ENCODE results near the gene PGLYRP1. TPM values are rescaled to one million over a fixed set of nuclear protein-coding genes. Genes with fewer than 3 reads are reported as not detected.

Gene PGLYRP1
- total RNA-seq, 1 experiment from 2014 or later = not detected

DNA sequence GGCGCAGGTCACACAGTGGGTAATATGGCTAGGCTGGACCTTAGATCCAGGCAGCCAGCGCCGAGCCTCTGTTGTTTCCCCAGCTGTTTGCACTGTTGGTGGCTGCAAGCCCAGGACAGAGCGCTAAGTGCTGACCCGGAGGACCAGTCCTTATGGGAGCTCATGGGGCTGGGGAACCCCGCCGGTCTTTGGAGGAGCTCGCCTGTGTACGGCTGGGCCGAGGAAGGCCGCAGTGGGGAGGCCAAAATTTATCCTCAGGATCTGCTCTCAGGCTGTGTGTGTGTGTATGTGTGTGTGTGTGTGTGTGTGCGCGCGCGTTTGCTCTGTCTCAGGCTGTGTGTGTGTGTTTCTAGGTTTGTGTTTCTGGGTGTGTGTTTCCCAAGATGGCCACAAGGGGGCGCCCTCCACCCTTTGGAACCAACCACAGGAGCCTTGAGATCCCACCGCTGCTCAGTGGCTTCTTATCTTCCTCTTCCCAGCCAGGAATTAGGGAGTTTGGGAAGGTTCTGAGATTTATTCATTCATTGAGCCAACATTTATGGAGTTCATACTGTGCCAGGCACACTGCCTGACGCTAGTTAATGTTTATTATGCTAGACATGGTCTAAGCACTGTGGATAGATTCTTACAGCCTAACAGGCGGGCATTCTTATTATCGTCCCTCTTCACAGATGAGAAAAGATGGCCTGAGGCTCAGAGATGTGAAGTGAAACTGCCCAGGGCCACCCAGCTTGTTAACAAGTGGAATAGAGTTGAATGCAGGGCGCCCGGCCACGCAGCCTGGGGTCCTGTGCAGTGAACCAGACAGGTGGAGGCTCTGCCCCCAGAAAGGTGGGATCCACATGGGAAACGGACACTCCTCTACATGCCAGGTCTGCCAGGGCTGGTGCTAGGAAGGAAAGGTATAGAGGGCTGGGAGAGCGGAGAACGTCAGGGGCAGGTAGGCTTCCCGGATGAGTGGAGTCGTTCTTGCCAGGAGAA, 13.0 kb downstream of the PGLYRP1 start:
- ChIA-PET POLR2A (no interaction called here), CTCF (interaction anchor here (0.6 to 1.6 kb wide), 22 partner anchors 12 to 211 kb away, joined by 3 to 15 read pairs (median 3); partner anchors contain the start of genes CCDC61 and MYPOP)
- H3K27me3 Mint-ChIP-seq (ENCODE audit: low read depth) = peaks cover 14% of the 10 kb centered on the region
- no peak overlapping the region for H3K4me3 Mint-ChIP-seq
- DNase-seq (ENCODE audit: low spot score) = peak; percentile 89
- H3K4me1 Mint-ChIP-seq = peaks cover 5% of the 10 kb centered on the region
- ATAC-seq = peak; percentile 90
- peaks cover 21% of the 10 kb centered on the region for H3K36me3 Mint-ChIP-seq
- no peaks in the 10 kb centered on the region for H3K9me3 Mint-ChIP-seq
- TF ChIP-seq, protein P1, sequence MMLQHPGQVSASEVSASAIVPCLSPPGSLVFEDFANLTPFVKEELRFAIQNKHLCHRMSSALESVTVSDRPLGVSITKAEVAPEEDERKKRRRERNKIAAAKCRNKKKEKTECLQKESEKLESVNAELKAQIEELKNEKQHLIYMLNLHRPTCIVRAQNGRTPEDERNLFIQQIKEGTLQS (CRISPR knock-in tag; conservative IDR thresholded peaks at IDR 0.05) = no peak
- no peak for TF ChIP-seq PRRX2 (CRISPR knock-in tag; IDR thresholded peaks at IDR 0.05)
- no peak for TF ChIP-seq GABPB1 (CRISPR knock-in tag; IDR thresholded peaks at IDR 0.05)
- TF ChIP-seq TP53 (CRISPR knock-in tag; IDR thresholded peaks at IDR 0.05) = no peak
- TF ChIP-seq, protein P2, sequence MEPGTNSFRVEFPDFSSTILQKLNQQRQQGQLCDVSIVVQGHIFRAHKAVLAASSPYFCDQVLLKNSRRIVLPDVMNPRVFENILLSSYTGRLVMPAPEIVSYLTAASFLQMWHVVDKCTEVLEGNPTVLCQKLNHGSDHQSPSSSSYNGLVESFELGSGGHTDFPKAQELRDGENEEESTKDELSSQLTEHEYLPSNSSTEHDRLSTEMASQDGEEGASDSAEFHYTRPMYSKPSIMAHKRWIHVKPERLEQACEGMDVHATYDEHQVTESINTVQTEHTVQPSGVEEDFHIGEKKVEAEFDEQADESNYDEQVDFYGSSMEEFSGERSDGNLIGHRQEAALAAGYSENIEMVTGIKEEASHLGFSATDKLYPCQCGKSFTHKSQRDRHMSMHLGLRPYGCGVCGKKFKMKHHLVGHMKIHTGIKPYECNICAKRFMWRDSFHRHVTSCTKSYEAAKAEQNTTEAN (CRISPR knock-in tag; IDR thresholded peaks at IDR 0.05) = 0 out of 2 replicates have a peak, but pooled peaks have one; percentile 25
- 0 out of 2 replicates have a peak, but pooled peaks have one; percentile 34 for TF ChIP-seq FOXK1 (CRISPR knock-in tag; IDR thresholded peaks at IDR 0.05)
- no peak for TF ChIP-seq ELF4 (CRISPR knock-in tag; IDR thresholded peaks at IDR 0.05; ENCODE audit: low read depth)
- TF ChIP-seq KAT7 (CRISPR knock-in tag; IDR thresholded peaks at IDR 0.05; ENCODE audit: borderline replicate concordance) = no peak
- TF ChIP-seq, protein P3, sequence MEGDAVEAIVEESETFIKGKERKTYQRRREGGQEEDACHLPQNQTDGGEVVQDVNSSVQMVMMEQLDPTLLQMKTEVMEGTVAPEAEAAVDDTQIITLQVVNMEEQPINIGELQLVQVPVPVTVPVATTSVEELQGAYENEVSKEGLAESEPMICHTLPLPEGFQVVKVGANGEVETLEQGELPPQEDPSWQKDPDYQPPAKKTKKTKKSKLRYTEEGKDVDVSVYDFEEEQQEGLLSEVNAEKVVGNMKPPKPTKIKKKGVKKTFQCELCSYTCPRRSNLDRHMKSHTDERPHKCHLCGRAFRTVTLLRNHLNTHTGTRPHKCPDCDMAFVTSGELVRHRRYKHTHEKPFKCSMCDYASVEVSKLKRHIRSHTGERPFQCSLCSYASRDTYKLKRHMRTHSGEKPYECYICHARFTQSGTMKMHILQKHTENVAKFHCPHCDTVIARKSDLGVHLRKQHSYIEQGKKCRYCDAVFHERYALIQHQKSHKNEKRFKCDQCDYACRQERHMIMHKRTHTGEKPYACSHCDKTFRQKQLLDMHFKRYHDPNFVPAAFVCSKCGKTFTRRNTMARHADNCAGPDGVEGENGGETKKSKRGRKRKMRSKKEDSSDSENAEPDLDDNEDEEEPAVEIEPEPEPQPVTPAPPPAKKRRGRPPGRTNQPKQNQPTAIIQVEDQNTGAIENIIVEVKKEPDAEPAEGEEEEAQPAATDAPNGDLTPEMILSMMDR (IDR thresholded peaks at IDR 0.05) = peak; percentile 97
- no peak overlapping the region for H3K27ac Mint-ChIP-seq

DNA sequence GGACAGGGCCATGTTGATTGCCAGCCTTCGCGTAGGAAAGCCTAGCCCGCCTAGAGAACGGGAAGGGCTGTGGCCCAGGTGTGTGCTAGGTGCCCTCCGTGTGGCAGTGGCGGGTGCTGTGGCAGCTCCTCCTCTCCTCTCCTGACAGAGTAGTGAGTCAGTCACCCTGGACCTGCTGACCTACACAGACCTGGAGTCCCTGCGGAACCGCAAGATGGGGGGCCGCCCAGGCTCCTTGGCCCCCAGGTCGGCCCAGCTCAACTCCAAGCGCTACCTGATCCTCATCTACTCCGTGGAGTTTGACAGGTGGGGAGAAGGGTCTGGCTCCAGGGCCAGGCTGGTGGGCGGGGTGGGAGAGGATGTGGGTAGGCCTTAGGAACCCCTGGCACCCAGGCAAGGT, 16.4 kb downstream of the PGLYRP1 start:
- no peak for ATAC-seq
- Mint-ChIP-seq H3K27me3 (ENCODE audit: low read depth) (no peaks in the 10 kb centered on the region), H3K4me3 (no peak overlapping the region), H3K36me3 (peaks cover 21% of the 10 kb centered on the region), H3K4me1 (no peaks in the 10 kb centered on the region; the same call in 1 of the 2 replicates), H3K27ac (no peak overlapping the region), H3K9me3 (no peaks in the 10 kb centered on the region)
- CTCF ChIA-PET = no interaction called here
- no peak for DNase-seq (ENCODE audit: low spot score)
- POLR2A ChIA-PET = no interaction called here
- TF ChIP-seq, protein P4, sequence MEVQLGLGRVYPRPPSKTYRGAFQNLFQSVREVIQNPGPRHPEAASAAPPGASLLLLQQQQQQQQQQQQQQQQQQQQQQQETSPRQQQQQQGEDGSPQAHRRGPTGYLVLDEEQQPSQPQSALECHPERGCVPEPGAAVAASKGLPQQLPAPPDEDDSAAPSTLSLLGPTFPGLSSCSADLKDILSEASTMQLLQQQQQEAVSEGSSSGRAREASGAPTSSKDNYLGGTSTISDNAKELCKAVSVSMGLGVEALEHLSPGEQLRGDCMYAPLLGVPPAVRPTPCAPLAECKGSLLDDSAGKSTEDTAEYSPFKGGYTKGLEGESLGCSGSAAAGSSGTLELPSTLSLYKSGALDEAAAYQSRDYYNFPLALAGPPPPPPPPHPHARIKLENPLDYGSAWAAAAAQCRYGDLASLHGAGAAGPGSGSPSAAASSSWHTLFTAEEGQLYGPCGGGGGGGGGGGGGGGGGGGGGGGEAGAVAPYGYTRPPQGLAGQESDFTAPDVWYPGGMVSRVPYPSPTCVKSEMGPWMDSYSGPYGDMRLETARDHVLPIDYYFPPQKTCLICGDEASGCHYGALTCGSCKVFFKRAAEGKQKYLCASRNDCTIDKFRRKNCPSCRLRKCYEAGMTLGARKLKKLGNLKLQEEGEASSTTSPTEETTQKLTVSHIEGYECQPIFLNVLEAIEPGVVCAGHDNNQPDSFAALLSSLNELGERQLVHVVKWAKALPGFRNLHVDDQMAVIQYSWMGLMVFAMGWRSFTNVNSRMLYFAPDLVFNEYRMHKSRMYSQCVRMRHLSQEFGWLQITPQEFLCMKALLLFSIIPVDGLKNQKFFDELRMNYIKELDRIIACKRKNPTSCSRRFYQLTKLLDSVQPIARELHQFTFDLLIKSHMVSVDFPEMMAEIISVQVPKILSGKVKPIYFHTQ (CRISPR knock-in tag; IDR thresholded peaks at IDR 0.05) = no peak
- TF ChIP-seq NFE2L1 (CRISPR knock-in tag; IDR thresholded peaks at IDR 0.05) = no peak

DNA sequence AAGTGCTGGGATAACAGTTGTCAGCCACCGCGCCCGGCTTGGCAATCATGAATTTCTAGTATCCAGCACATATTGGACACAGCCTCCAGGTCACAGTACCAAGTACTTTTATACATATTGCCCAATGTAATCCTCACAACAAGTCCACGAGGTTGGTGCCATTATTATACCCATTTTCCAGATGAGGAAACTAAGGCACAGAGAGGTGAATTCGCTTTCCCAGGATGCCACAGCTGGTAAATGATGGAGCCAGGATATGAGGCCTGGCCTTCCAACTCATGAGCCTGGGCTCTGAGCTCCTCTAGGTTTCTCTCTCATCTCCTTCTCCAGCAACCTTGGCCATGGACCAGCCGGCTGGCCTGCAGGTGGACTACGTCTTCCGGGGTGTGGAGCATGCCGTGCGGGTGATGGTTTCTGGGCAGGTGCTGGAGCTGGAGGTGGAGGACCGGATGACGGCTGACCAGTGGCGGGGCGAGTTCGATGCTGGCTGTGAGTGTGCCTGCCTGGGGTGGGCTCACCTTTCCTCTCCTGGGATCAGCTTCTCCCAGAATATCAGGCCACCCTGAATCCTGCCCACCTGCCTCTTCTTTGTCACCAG, 20.1 kb downstream of the PGLYRP1 start:
- Mint-ChIP-seq H3K9me3 (no peaks in the 10 kb centered on the region), H3K36me3 (peaks cover 18% of the 10 kb centered on the region), H3K27me3 (ENCODE audit: low read depth) (peaks cover 6% of the 10 kb centered on the region; the same call in 1 of the 2 replicates), H3K4me3 (no peak overlapping the region), H3K4me1 (peaks cover 18% of the 10 kb centered on the region), H3K27ac (no peak overlapping the region)
- no peak for DNase-seq (ENCODE audit: low spot score)
- POLR2A ChIA-PET = interaction anchor here (0.5 kb wide), 1 partner anchor 53 kb away, joined by 6 read pairs; no protein-coding TSS in a partner anchor
- CTCF ChIA-PET = interaction anchor here (1.2 to 2.0 kb wide), 3 partner anchors 14 to 42 kb away, joined by 3 to 6 read pairs (median 3); no protein-coding TSS in a partner anchor
- ATAC-seq = no peak
- TF ChIP-seq ESRRA (CRISPR knock-in tag; IDR thresholded peaks at IDR 0.05; ENCODE audit: borderline replicate concordance) (no peak), HMGA2 (CRISPR knock-in tag; IDR thresholded peaks at IDR 0.05) (no peak), FOXP1 (CRISPR knock-in tag; IDR thresholded peaks at IDR 0.05; ENCODE audit: borderline replicate concordance) (no peak), FOXK1 (CRISPR knock-in tag; IDR thresholded peaks at IDR 0.05) (no peak)
- TF ChIP-seq, protein P5, sequence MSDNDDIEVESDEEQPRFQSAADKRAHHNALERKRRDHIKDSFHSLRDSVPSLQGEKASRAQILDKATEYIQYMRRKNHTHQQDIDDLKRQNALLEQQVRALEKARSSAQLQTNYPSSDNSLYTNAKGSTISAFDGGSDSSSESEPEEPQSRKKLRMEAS (CRISPR knock-in tag; IDR thresholded peaks at IDR 0.05) = no peak
- TF ChIP-seq, protein P6, sequence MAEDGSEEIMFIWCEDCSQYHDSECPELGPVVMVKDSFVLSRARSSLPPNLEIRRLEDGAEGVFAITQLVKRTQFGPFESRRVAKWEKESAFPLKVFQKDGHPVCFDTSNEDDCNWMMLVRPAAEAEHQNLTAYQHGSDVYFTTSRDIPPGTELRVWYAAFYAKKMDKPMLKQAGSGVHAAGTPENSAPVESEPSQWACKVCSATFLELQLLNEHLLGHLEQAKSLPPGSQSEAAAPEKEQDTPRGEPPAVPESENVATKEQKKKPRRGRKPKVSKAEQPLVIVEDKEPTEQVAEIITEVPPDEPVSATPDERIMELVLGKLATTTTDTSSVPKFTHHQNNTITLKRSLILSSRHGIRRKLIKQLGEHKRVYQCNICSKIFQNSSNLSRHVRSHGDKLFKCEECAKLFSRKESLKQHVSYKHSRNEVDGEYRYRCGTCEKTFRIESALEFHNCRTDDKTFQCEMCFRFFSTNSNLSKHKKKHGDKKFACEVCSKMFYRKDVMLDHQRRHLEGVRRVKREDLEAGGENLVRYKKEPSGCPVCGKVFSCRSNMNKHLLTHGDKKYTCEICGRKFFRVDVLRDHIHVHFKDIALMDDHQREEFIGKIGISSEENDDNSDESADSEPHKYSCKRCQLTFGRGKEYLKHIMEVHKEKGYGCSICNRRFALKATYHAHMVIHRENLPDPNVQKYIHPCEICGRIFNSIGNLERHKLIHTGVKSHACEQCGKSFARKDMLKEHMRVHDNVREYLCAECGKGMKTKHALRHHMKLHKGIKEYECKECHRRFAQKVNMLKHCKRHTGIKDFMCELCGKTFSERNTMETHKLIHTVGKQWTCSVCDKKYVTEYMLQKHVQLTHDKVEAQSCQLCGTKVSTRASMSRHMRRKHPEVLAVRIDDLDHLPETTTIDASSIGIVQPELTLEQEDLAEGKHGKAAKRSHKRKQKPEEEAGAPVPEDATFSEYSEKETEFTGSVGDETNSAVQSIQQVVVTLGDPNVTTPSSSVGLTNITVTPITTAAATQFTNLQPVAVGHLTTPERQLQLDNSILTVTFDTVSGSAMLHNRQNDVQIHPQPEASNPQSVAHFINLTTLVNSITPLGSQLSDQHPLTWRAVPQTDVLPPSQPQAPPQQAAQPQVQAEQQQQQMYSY (CRISPR knock-in tag; IDR thresholded peaks at IDR 0.05) = no peak
- TF ChIP-seq, protein P7, sequence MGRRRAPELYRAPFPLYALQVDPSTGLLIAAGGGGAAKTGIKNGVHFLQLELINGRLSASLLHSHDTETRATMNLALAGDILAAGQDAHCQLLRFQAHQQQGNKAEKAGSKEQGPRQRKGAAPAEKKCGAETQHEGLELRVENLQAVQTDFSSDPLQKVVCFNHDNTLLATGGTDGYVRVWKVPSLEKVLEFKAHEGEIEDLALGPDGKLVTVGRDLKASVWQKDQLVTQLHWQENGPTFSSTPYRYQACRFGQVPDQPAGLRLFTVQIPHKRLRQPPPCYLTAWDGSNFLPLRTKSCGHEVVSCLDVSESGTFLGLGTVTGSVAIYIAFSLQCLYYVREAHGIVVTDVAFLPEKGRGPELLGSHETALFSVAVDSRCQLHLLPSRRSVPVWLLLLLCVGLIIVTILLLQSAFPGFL (CRISPR knock-in tag; IDR thresholded peaks at IDR 0.05; ENCODE audit: borderline replicate concordance) = no peak
